Osteocyte (in vitro differentiated cells): ENCODE data around the gene JPH3. TPM values are rescaled to one million over a fixed set of nuclear protein-coding genes. Genes with fewer than 3 reads are reported as not detected.

Source experiments
- DNase-seq: peaks from one replicate; pipeline ENCODE4 v3.0.0; 2021; ENCODE audit warnings: mixed read lengths; ENCODE audit not compliant: unreplicated experiment; ENCODE audit errors: extremely low spot score
- H3K27ac Mint-ChIP-seq: one replicate; pipeline ENCODE4 v1.8.0; 2021; ENCODE audit warnings: mild to moderate bottlenecking, mixed read lengths; ENCODE audit not compliant: unreplicated experiment
- H3K27me3 Mint-ChIP-seq: one replicate; pipeline ENCODE4 v1.8.0; 2021; ENCODE audit warnings: mixed read lengths; ENCODE audit not compliant: unreplicated experiment
- H3K36me3 Mint-ChIP-seq: one replicate; pipeline ENCODE4 v1.8.0; 2021; ENCODE audit warnings: mixed read lengths; ENCODE audit not compliant: unreplicated experiment
- H3K4me1 Mint-ChIP-seq: one replicate; pipeline ENCODE4 v1.8.0; 2021; ENCODE audit warnings: mixed read lengths; ENCODE audit not compliant: unreplicated experiment
- H3K4me3 Mint-ChIP-seq: one replicate; pipeline ENCODE4 v1.8.0; 2021; ENCODE audit warnings: mild to moderate bottlenecking, moderate library complexity, mixed read lengths; ENCODE audit not compliant: unreplicated experiment
- H3K9me3 Mint-ChIP-seq: one replicate; pipeline ENCODE4 v1.8.0; 2021; ENCODE audit warnings: mixed read lengths; ENCODE audit not compliant: unreplicated experiment
- CTCF ChIP-seq: fragments of 200-600 bp; sonication (generic); IDR thresholded peaks from 2 replicates; pipeline ENCODE4 v1.5.0; 2021; ENCODE audit warnings: antibody characterized with exemption, mild to moderate bottlenecking, moderate library complexity
- total RNA-seq: library from RNA; stranded (reverse); gene quantifications from 2 replicates; pipeline ENCODE4 v1.2.1, GENCODE V29; 2021

Gene JPH3
- total RNA-seq, 1 donor from 2014 or later = 2.6 TPM

- TF ChIP-seq CTCF = no peak
- Mint-ChIP-seq H3K27ac (no peak overlapping the region), H3K27me3 (peaks cover 35% of the 10 kb centered on the region), H3K36me3 (no peaks in the 10 kb centered on the region), H3K9me3 (no peaks in the 10 kb centered on the region), H3K4me3 (no peak overlapping the region), H3K4me1 (no peaks in the 10 kb centered on the region)
- no peak for DNase-seq
Observed at GRCh38 chr16:87652799-87653198, 50.5 kb downstream of the JPH3 start.

DNA sequence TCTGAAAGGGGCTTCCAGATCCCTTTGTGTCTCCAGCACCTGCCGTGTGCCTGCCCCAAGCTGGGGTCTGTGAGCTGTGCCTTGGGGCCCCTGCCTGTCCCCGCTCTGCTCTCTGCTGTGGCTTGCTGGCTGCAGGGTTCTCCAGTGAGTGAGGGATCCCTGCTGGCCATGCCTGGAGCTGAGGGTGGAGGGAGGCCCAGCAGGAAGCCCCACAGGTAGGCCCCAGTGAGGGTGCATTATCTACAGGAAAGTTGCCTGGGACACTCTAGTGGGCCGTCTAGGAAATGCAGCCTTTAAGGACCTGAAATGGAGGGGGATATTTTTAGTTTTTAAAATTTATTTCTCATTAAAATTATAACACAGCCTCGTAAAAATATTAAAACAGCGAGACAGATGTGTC lies 50.9 kb downstream of the JPH3 start:
- Mint-ChIP-seq H3K4me1 (no peaks in the 10 kb centered on the region), H3K4me3 (no peak overlapping the region), H3K9me3 (no peaks in the 10 kb centered on the region), H3K36me3 (no peaks in the 10 kb centered on the region), H3K27ac (no peak overlapping the region), H3K27me3 (peaks cover 31% of the 10 kb centered on the region)
- peak; percentile 50 for TF ChIP-seq CTCF
- DNase-seq = no peak

DNA sequence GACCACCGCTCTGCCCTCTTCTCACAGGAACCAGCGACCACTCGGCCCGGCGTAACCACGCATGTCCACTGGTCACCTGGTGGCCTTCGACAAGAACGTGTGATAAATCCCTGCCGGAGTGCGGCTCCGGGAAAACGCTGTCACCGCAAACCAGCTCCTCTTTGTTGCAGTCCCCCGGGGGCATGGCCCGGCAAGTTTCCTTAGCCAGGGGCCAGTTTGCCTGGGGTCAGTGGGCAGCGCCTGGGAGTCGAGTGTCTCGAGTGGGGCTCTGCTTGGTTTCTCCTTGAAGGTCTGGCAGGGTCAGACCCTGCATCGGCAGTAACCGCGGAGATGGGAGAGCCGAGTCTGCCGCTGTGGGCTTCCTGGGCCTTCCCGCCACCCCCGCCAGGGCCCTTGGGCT lies 52.5 kb downstream of the JPH3 start:
- no peaks in the 10 kb centered on the region for H3K9me3 Mint-ChIP-seq
- H3K27me3 Mint-ChIP-seq = peaks cover 28% of the 10 kb centered on the region
- no peaks in the 10 kb centered on the region for H3K36me3 Mint-ChIP-seq
- no peak overlapping the region for H3K4me3 Mint-ChIP-seq
- H3K27ac Mint-ChIP-seq = no peak overlapping the region
- no peak for TF ChIP-seq CTCF
- no peaks in the 10 kb centered on the region for H3K4me1 Mint-ChIP-seq
- DNase-seq = no peak

DNA sequence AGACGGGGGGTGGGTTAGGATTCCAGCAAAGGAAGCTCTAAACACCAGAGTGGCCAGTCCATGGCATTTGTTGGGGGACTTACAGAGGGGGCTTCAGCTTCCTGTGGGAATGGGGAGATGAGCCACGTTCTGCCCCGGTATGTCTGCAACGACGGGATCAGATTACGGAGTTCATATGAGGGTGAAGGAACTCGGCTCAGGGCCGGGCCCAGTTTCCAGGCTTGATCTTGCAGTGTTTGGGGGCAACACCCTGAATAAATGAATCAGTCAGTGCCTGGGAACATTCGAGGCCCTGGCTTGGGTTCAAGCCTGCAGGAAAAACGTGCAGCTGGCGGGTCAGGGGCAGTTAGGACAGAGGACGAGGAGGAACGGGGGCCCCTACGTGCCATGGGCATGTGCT lies 54.0 kb downstream of the JPH3 start:
- Mint-ChIP-seq H3K27ac (no peak overlapping the region), H3K9me3 (no peaks in the 10 kb centered on the region), H3K4me3 (no peak overlapping the region), H3K36me3 (no peaks in the 10 kb centered on the region), H3K27me3 (peaks cover 14% of the 10 kb centered on the region), H3K4me1 (no peaks in the 10 kb centered on the region)
- DNase-seq = no peak
- no peak for TF ChIP-seq CTCF

GRCh38 chr16:87657621-87658192 lies 55.4 kb downstream of the JPH3 start:
- no peak overlapping the region for H3K4me3 Mint-ChIP-seq
- no peaks in the 10 kb centered on the region for H3K9me3 Mint-ChIP-seq
- no peaks in the 10 kb centered on the region for H3K4me1 Mint-ChIP-seq
- DNase-seq = no peak
- H3K27me3 Mint-ChIP-seq = peaks cover 11% of the 10 kb centered on the region
- H3K36me3 Mint-ChIP-seq = no peaks in the 10 kb centered on the region
- H3K27ac Mint-ChIP-seq = no peak overlapping the region
- TF ChIP-seq CTCF = no peak
